Measurements from ENCODE around the gene CUX1.

GRCh38 chr7:102044641-102044983, 227.2 kb downstream of the CUX1 start:
- TF ChIP-seq CTCF (IDR thresholded peaks at IDR 0.05; ENCODE audit: low read depth, low read length, poor library complexity, severe bottlenecking) (no peak), EZH2phosphoT487 (IDR thresholded peaks at IDR 0.05; ENCODE audit: borderline replicate concordance, low read length) (no peak)
